ENCODE data around the gene GMDS.
A peak's percentile ranks its signal among the peaks of the same experiment; 100 is the strongest.

GMDS gene

GRCh38 chr6:2157441-2158127 is 87.8 kb downstream of the GMDS start:
- no peaks in the 10 kb centered on the region for H3K27me3 ChIP-seq (ENCODE audit: insufficient read depth, low read length, poor library complexity)
- no peak overlapping the region for H3K4me3 ChIP-seq (ENCODE audit: low read depth in 1 of 2, low read length in 2 of 2)
- no peaks in the 10 kb centered on the region for H3K36me3 ChIP-seq (ENCODE audit: insufficient read depth, low read length)
- DNase-seq (peak; percentile 60), ATAC-seq (ENCODE audit: insufficient read depth, low read depth) (peak; percentile 98)
- no peak overlapping the region for H3K9ac ChIP-seq (ENCODE audit: low read depth, low read length)
- peaks cover 32% of the 10 kb centered on the region for H3K4me1 ChIP-seq (ENCODE audit: insufficient read depth, low read length)
- no peak overlapping the region for H2AFZ ChIP-seq (ENCODE audit: low read depth, low read length)
- no peak overlapping the region for H3K4me2 ChIP-seq (ENCODE audit: insufficient read depth, low read length)
- peaks cover 29% of the 10 kb centered on the region; the same call in 1 of the 2 replicates for H4K20me1 ChIP-seq (ENCODE audit: insufficient read depth, low read length)
- H3K79me2 ChIP-seq (ENCODE audit: insufficient read depth, low read length): peaks cover 7% of the 10 kb centered on the region; the same call in 1 of the 2 replicates
- no peak overlapping the region for H3K27ac ChIP-seq (ENCODE audit: low read length)
- H3K9me3 ChIP-seq (ENCODE audit: insufficient read depth, low read length, severe bottlenecking): no peaks in the 10 kb centered on the region
- TF ChIP-seq CTCF (IDR thresholded peaks at IDR 0.05; ENCODE audit: borderline replicate concordance, extremely low read depth, low read length, poor library complexity, severe bottlenecking): no peak

GRCh38 chr6:2155206-2155605 is 90.2 kb downstream of the GMDS start:
- TF ChIP-seq EZH2 (IDR thresholded peaks at IDR 0.05; ENCODE audit: borderline replicate concordance, low read depth, low read length, severe bottlenecking) (no peak), CTCF (IDR thresholded peaks at IDR 0.05; ENCODE audit: borderline replicate concordance, extremely low read depth, low read length, poor library complexity, severe bottlenecking) (no peak)
- H3K4me1 ChIP-seq (ENCODE audit: insufficient read depth, low read length): peaks cover 18% of the 10 kb centered on the region

GRCh38 chr6:2149361-2150006 is 95.9 kb downstream of the GMDS start:
- Histone ChIP-seq H3K36me3 (ENCODE audit: insufficient read depth, low read length) (no peaks in the 10 kb centered on the region), H3K27me3 (ENCODE audit: insufficient read depth, low read length, poor library complexity) (no peaks in the 10 kb centered on the region), H3K79me2 (ENCODE audit: insufficient read depth, low read length) (no peaks in the 10 kb centered on the region; the same call in 1 of the 2 replicates), H2AFZ (ENCODE audit: low read depth, low read length) (no peak overlapping the region), H3K4me1 (ENCODE audit: insufficient read depth, low read length) (no peaks in the 10 kb centered on the region), H3K4me3 (ENCODE audit: low read depth in 1 of 2, low read length in 2 of 2) (no peak overlapping the region), H3K9me3 (ENCODE audit: insufficient read depth, low read length, severe bottlenecking) (no peaks in the 10 kb centered on the region), H3K4me2 (ENCODE audit: insufficient read depth, low read length) (no peak overlapping the region), H3K27ac (ENCODE audit: low read length) (no peak overlapping the region), H4K20me1 (ENCODE audit: insufficient read depth, low read length) (no peaks in the 10 kb centered on the region; the same call in 1 of the 2 replicates), H3K9ac (ENCODE audit: low read depth, low read length) (no peak overlapping the region)
- ATAC-seq (ENCODE audit: insufficient read depth, low read depth) (no peak), DNase-seq (no peak)
- no peak for TF ChIP-seq EZH2 (IDR thresholded peaks at IDR 0.05; ENCODE audit: borderline replicate concordance, low read depth, low read length, severe bottlenecking)
- TF ChIP-seq CTCF (IDR thresholded peaks at IDR 0.05; ENCODE audit: borderline replicate concordance, extremely low read depth, low read length, poor library complexity, severe bottlenecking): no peak

More at GRCh38 chr6:2155206-2155605, 90.2 kb downstream of the GMDS start:
- Histone ChIP-seq H3K27ac (ENCODE audit: low read length) (no peak overlapping the region), H3K27me3 (ENCODE audit: insufficient read depth, low read length, poor library complexity) (no peaks in the 10 kb centered on the region), H2AFZ (ENCODE audit: low read depth, low read length) (no peak overlapping the region), H3K4me2 (ENCODE audit: insufficient read depth, low read length) (no peak overlapping the region), H3K79me2 (ENCODE audit: insufficient read depth, low read length) (peaks cover 7% of the 10 kb centered on the region; the same call in 1 of the 2 replicates), H3K4me3 (ENCODE audit: low read depth in 1 of 2, low read length in 2 of 2) (no peak overlapping the region), H3K9ac (ENCODE audit: low read depth, low read length) (no peak overlapping the region), H3K9me3 (ENCODE audit: insufficient read depth, low read length, severe bottlenecking) (no peaks in the 10 kb centered on the region), H3K36me3 (ENCODE audit: insufficient read depth, low read length) (no peaks in the 10 kb centered on the region), H4K20me1 (ENCODE audit: insufficient read depth, low read length) (peaks cover 19% of the 10 kb centered on the region; the same call in 1 of the 2 replicates)
- DNase-seq: no peak
- ATAC-seq (ENCODE audit: insufficient read depth, low read depth): no peak

Measured in DND-41 (cell line).